Omental fat pad (tissue), 4 donors: ENCODE data around the gene GALNTL6. TPM values are rescaled to one million over a fixed set of nuclear protein-coding genes. Genes with fewer than 3 reads are reported as not detected.

Experiments used
- ATAC-seq: fragments of 150-250 bp; one replicate; pipeline ENCODE4 v1.9.1; 2016; ENCODE audit warnings: mild to moderate bottlenecking, moderate library complexity; ENCODE audit not compliant: low FRiP score
- DNase-seq: peaks from one replicate; pipeline ENCODE4 v3.0.0-alpha.2; 2019; ENCODE audit warnings: low spot score
- total RNA-seq, 4 donors: library from RNA; depleted of rRNA; stranded (reverse); fragments of >200 nt; gene quantifications; one replicate each; pipeline ENCODE4 v1.1.0, GENCODE V29; 2016
- TF ChIP-seq, protein P1 (sequence below), 3 donors: fragments of 450-650 bp; IDR thresholded peaks; one replicate each; pipeline ENCODE4 v1.5.1; 2016 to 2017; ENCODE audit warnings: antibody characterized with exemption in 3 of 3, mild to moderate bottlenecking in 3 of 3, moderate library complexity in 2 of 3

The GALNTL6 gene
- total RNA-seq, 4 donors from 2014 or later: not detected

DNA sequence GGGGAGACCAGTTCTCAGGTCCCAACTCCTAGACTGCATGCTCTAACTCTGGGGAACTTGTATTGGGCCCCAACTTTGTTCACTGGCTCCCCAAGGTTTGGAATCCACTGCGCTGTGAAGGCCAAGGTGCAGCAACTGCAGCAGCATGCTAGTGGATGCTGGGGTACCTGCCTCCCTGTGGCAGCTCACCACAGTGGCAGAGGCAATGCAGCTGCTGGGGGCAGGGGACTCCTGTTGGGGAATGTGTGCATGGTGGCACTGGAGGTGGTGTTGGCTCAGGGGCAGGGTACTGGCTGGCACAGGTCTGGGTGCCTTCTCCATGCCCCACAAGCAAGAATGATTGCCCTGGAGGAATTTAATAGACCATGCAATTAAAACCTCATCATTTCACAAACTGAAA is 862.0 kb downstream of the GALNTL6 start:
- no peak for DNase-seq
- TF ChIP-seq, protein P1, sequence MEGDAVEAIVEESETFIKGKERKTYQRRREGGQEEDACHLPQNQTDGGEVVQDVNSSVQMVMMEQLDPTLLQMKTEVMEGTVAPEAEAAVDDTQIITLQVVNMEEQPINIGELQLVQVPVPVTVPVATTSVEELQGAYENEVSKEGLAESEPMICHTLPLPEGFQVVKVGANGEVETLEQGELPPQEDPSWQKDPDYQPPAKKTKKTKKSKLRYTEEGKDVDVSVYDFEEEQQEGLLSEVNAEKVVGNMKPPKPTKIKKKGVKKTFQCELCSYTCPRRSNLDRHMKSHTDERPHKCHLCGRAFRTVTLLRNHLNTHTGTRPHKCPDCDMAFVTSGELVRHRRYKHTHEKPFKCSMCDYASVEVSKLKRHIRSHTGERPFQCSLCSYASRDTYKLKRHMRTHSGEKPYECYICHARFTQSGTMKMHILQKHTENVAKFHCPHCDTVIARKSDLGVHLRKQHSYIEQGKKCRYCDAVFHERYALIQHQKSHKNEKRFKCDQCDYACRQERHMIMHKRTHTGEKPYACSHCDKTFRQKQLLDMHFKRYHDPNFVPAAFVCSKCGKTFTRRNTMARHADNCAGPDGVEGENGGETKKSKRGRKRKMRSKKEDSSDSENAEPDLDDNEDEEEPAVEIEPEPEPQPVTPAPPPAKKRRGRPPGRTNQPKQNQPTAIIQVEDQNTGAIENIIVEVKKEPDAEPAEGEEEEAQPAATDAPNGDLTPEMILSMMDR (IDR thresholded peaks at IDR 0.05): no peak
- no peak for ATAC-seq

DNA sequence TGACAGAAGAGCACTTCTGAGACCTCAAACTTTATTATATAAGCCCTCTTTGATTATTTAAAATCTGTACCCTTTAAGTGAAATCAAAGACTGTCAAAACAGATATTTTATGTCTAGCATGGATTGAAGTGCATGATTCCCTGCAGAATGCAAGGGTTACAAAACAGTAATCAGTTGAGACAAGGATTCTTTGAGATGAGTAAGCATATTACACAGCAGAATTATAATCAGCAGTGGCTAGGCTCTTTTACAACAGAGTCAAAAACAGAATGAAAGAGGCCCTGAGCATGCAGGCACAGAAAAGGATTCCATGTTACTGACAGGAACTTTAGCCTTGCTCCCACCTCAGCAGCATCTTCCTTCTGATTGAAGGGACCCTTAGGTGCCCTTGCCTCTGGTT is 867.5 kb downstream of the GALNTL6 start:
- TF ChIP-seq, protein P1 (IDR thresholded peaks at IDR 0.05): no peak
- DNase-seq: no peak
- ATAC-seq: no peak

DNA sequence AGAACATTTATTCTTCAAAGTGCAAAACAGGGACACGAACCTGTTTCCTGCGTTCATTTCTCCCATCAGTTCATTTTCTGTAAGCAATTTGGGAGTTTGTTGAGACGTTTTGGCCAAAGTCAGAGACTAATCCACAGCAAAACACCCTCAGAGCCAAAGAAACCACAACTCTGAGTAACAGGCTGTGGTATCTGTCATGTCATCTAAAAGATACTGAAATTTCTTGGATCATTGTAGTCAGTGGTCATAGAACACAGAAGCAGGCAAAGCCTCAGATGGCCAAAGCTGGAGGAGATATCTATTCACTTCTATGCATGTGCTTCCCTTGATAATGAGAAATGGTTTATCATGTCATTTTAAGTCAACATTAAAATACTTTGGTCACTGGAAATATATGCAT is 869.8 kb downstream of the GALNTL6 start:
- TF ChIP-seq, protein P1 (IDR thresholded peaks at IDR 0.05): no peak
- ATAC-seq (no peak), DNase-seq (no peak)

DNA sequence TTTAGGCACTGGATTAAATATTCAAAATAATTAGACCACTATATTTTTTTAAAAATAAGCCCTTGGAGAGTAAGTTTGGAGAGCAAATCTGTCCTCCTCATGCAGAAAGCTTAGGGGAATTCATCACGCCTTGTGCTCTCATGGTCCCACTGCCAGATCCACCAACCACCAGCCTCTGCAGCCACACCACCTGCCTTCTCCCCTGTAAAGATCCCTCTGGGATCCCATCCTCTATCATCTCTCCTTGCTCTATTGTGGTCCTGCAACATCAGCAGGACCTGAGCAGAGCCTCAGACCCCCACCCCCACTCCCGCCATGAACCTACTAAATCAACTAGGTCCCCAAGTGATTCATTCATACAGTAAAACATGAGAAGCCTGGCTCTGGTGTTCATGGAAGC is 872.8 kb downstream of the GALNTL6 start:
- TF ChIP-seq, protein P1 (IDR thresholded peaks at IDR 0.05): no peak
- ATAC-seq: no peak

DNA sequence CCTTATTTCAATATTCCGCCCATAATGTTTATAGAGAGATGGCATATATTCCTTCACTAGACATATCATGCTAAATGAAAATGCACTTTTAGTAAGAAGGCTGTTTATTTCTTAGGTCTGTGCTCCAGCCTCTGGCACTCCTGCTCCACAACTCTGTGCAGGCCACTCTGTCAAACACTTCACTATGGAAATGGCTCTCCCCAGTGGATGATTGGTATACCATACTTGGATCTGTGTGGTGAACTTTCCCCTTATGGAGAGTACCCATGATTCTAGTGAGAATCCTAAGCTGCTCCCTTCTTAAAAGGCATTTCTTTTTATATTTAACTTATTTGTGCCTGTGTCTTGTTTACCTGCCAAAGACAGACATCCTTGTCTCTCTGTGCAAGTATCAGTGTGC is 875.3 kb downstream of the GALNTL6 start:
- DNase-seq (no peak), ATAC-seq (no peak)
- TF ChIP-seq, protein P1 (IDR thresholded peaks at IDR 0.05): no peak

More for the DNA sequence above, 872.8 kb downstream of the GALNTL6 start:
- DNase-seq: no peak

DNA sequence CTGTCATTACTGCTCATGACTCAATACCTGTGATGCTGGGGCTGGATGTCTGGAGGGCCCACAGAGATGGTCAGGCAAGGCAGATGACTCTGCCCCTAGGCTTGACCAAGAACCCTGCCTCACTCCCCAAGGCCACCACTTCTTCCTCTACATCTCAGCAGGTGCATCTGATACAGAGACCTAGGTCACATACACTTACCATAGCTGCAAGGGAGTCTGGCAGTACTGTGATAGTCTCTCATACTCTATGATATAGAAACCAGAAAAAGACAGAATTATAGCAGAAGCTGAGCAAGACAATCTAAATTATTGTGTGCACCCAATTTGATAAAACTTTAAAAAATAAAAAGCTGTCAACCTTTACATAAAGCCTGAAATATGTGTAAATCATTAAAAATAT is 878.3 kb downstream of the GALNTL6 start:
- ATAC-seq: no peak

DNA sequence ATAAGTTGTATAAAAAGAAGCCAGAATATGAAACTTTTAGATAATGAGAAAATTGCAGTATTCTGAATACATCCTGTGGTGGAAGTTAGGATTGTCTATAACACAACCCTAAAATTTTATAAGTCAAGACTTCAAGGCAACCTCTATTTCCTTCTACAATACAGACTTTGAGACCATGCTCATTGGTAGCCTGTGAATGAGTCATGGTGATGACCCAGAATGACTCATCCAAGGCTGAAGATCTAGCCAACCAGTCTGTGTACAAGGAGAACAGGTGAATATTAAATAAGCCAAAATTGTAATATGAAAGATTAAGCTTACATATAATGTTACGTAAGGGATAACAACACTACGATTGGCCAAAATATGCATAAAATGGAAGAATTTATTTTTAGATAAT is 879.5 kb downstream of the GALNTL6 start:
- DNase-seq (no peak), ATAC-seq (no peak)
- TF ChIP-seq, protein P1 (IDR thresholded peaks at IDR 0.05): no peak

More for the DNA sequence above, 878.3 kb downstream of the GALNTL6 start:
- TF ChIP-seq, protein P1 (IDR thresholded peaks at IDR 0.05): no peak
- no peak for DNase-seq
